ENCODE data around the gene SLC4A9.

Gene SLC4A9

GRCh38 chr5:140360101-140360500, at the start of gene SLC4A9:
TSS of gene SLC4A9 (plus strand) at chr5:140360194. CDS start at chr5:140360237, 43 bp downstream.
- no peak for DNase-seq

- DNase-seq = no peak
Measured at GRCh38 chr5:140310434-140310833, 49.6 kb upstream of the SLC4A9 start.

- DNase-seq = no peak
Measured at GRCh38 chr5:140311011-140311467, 49.0 kb upstream of the SLC4A9 start.

GRCh38 chr5:140312067-140312790, 47.8 kb upstream of the SLC4A9 start:
- no peak for DNase-seq

GRCh38 chr5:140312791-140313189, 47.2 kb upstream of the SLC4A9 start:
- no peak for DNase-seq

GRCh38 chr5:140317859-140318258, 42.1 kb upstream of the SLC4A9 start:
- no peak for DNase-seq

- DNase-seq = no peak
Measured at GRCh38 chr5:140318792-140319191, 41.2 kb upstream of the SLC4A9 start.

- DNase-seq = no peak
Measured at GRCh38 chr5:140319833-140320232, 40.2 kb upstream of the SLC4A9 start.

GRCh38 chr5:140321796-140322195, 38.2 kb upstream of the SLC4A9 start:
- DNase-seq = peak; percentile 32 to 44

- peak; percentile 42 to 62 for DNase-seq
Measured at GRCh38 chr5:140322751-140323731, 37.0 kb upstream of the SLC4A9 start.

GRCh38 chr5:140324041-140324600, 35.9 kb upstream of the SLC4A9 start:
- DNase-seq = no peak

GRCh38 chr5:140324617-140325241, 35.3 kb upstream of the SLC4A9 start:
- DNase-seq = no peak

- no peak for DNase-seq
Measured at GRCh38 chr5:140325486-140325885, 34.5 kb upstream of the SLC4A9 start.

- no peak for DNase-seq
Measured at GRCh38 chr5:140327589-140327988, 32.4 kb upstream of the SLC4A9 start.

GRCh38 chr5:140328036-140328764, 31.8 kb upstream of the SLC4A9 start:
- no peak for DNase-seq

- no peak for DNase-seq
Measured at GRCh38 chr5:140329739-140330481, 30.1 kb upstream of the SLC4A9 start.

- DNase-seq = no peak
Measured at GRCh38 chr5:140331638-140332037, 28.4 kb upstream of the SLC4A9 start.

- no peak for DNase-seq
Measured at GRCh38 chr5:140336388-140336787, 23.6 kb upstream of the SLC4A9 start.

GRCh38 chr5:140337880-140338279, 22.1 kb upstream of the SLC4A9 start:
- no peak for DNase-seq

- no peak for DNase-seq
Measured at GRCh38 chr5:140338336-140338735, 21.7 kb upstream of the SLC4A9 start.

- no peak for DNase-seq
Measured at GRCh38 chr5:140338908-140339307, 21.1 kb upstream of the SLC4A9 start.

All from hippocampal formation (tissue), 2 donors.